Measurements from ENCODE around the gene PRSS8. TPM values are rescaled to one million over a fixed set of nuclear protein-coding genes. Genes with fewer than 3 reads are reported as not detected.

The PRSS8 gene
- total RNA-seq, 1 experiment from 2014 or later = 0.15 TPM

- POLR2A ChIA-PET = no interaction called here
- no peak overlapping the region for H3K4me3 ChIP-seq (ENCODE audit: low read depth in 2 of 2, low read length in 2 of 2)
- TF ChIP-seq CTCF (IDR thresholded peaks at IDR 0.05) (no peak), REST (IDR thresholded peaks at IDR 0.05; ENCODE audit: insufficient read depth in 1 of 2, low read depth in 2 of 2, low read length in 1 of 2) (no peak), TCF7L2 (IDR thresholded peaks at IDR 0.05; ENCODE audit: low read depth, low read length) (no peak), SIN3A (IDR thresholded peaks at IDR 0.05; ENCODE audit: borderline replicate concordance, insufficient read depth, low read depth, low read length) (no peak), POLR2AphosphoS5 (IDR thresholded peaks at IDR 0.05; ENCODE audit: low read depth, low read length) (no peak)
- no TSS peak for BruUV-seq (replicated peaks)
- H3K27me3 ChIP-seq (ENCODE audit: control insufficient read depth, insufficient read depth, low read length) = no peaks in the 10 kb centered on the region
- peaks cover 16% of the 10 kb centered on the region for H3K4me1 ChIP-seq (ENCODE audit: control insufficient read depth, insufficient read depth, low read length)
- no peaks in the 10 kb centered on the region; the same call in 1 of the 2 replicates for H3K36me3 ChIP-seq (ENCODE audit: control insufficient read depth, insufficient read depth, low read length)
- DNase-seq (ENCODE audit: low read depth, low spot score) (no peak), ATAC-seq (no peak)
- peak overlapping the region; percentile 46 for H3K27ac ChIP-seq (ENCODE audit: low read length)
- CTCF ChIA-PET = interaction anchor here (0.5 to 0.7 kb wide), 2 partner anchors 122 to 331 kb away, joined by 3 to 4 read pairs; no protein-coding TSS in a partner anchor
- H3K9me3 ChIP-seq (ENCODE audit: control insufficient read depth, insufficient read depth, low read depth, low read length) = no peaks in the 10 kb centered on the region
- intact Hi-C loops (cut with micrococcal nuclease; ENCODE audit: unreplicated experiment) (no loop called here), in situ Hi-C loops (cut with HindIII; ENCODE audit: low pct_unique_long_range_greater_than_20kb, low sequenced_read_pairs) (no loop called here)
These were observed 22.1 kb downstream of the PRSS8 start for GRCh38 chr16:31113121-31114120.

- no peaks in the 10 kb centered on the region; the same call in 1 of the 2 replicates for H3K36me3 ChIP-seq (ENCODE audit: control insufficient read depth, insufficient read depth, low read length)
- peaks cover 17% of the 10 kb centered on the region for H3K4me1 ChIP-seq (ENCODE audit: control insufficient read depth, insufficient read depth, low read length)
- DNase-seq (ENCODE audit: low read depth, low spot score) (no peak), ATAC-seq (no peak)
- no peak for TF ChIP-seq SIN3A (IDR thresholded peaks at IDR 0.05; ENCODE audit: borderline replicate concordance, insufficient read depth, low read depth, low read length)
- no peak for TF ChIP-seq POLR2AphosphoS5 (IDR thresholded peaks at IDR 0.05; ENCODE audit: low read depth, low read length)
- TF ChIP-seq CTCF (IDR thresholded peaks at IDR 0.05) = no peak
- no peak for TF ChIP-seq REST (IDR thresholded peaks at IDR 0.05; ENCODE audit: insufficient read depth in 1 of 2, low read depth in 2 of 2, low read length in 1 of 2)
- no peak for TF ChIP-seq TCF7L2 (IDR thresholded peaks at IDR 0.05; ENCODE audit: low read depth, low read length)
- H3K27ac ChIP-seq (ENCODE audit: low read length) = no peak overlapping the region; the same call in 1 of the 2 replicates
- no peaks in the 10 kb centered on the region for H3K27me3 ChIP-seq (ENCODE audit: control insufficient read depth, insufficient read depth, low read length)
- H3K4me3 ChIP-seq (ENCODE audit: low read depth in 2 of 2, low read length in 2 of 2) = no peak overlapping the region
- in situ Hi-C loops (cut with HindIII; ENCODE audit: low pct_unique_long_range_greater_than_20kb, low sequenced_read_pairs) (no loop called here), intact Hi-C loops (cut with micrococcal nuclease; ENCODE audit: unreplicated experiment) (no loop called here)
- H3K9me3 ChIP-seq (ENCODE audit: control insufficient read depth, insufficient read depth, low read depth, low read length) = no peaks in the 10 kb centered on the region
- ChIA-PET CTCF (interaction anchor here (0.6 kb wide), 2 partner anchors 31 to 331 kb away, joined by 3 to 5 read pairs; no protein-coding TSS in a partner anchor), POLR2A (no interaction called here)
- no TSS peak for BruUV-seq (replicated peaks)
These were observed 22.8 kb downstream of the PRSS8 start for GRCh38 chr16:31112711-31113110.

Data from Panc1 (cell line).